Testis (tissue), 3 donors: ENCODE data around the gene PRF1. TPM values are rescaled to one million over a fixed set of nuclear protein-coding genes. Genes with fewer than 3 reads are reported as not detected.

Experiments used
- DNase-seq: peaks from one replicate; pipeline ENCODE4 v3.0.0-alpha.2; 2019
- H3K27ac ChIP-seq, 2 donors: fragments of 200-600 bp; sonication (generic); one replicate each; pipeline ENCODE4 v1.5.1; 2019
- H3K27me3 ChIP-seq: fragments of 200-600 bp; sonication (generic); one replicate; pipeline ENCODE4 v1.5.1; 2019
- H3K36me3 ChIP-seq: fragments of 200-600 bp; sonication (generic); one replicate; pipeline ENCODE4 v1.5.1; 2017; ENCODE audit warnings: low read depth; ENCODE audit errors: missing control alignments
- H3K4me1 ChIP-seq: fragments of 200-600 bp; sonication (generic); one replicate; pipeline ENCODE4 v1.5.1; 2019
- H3K4me3 ChIP-seq, 2 donors: fragments of 200-600 bp; sonication (generic); one replicate each; pipeline ENCODE4 v1.5.1; 2017 to 2019
- H3K9me3 ChIP-seq: fragments of 200-600 bp; sonication (generic); one replicate; pipeline ENCODE4 v1.5.1; 2017
- POLR2A ChIP-seq: fragments of 450-650 bp; IDR thresholded peaks from one replicate; pipeline ENCODE4 v1.6.1; 2017; ENCODE audit warnings: antibody characterized with exemption, mild to moderate bottlenecking, moderate library complexity
- WGBS, 2 donors: methylation state at CpG; one replicate each; pipeline ENCODE4 v1.1.5; 2018; 5-methylcytosine and 5-hydroxymethylcytosine counted together
- intact Hi-C: fragments of 100-400 bp; cut with DNase I; formaldehyde crosslinking; loops from one replicate; pipeline ENCODE4 v1.15.1; 2023; ENCODE audit warnings: low total_unique reads
- polyA plus RNA-seq: library from polyadenylated mRNA; stranded (reverse); fragments of 350-450 nt; fragmentation: Illumina TruSeq; extraction: RNeasy Lipid Tissue Mini Kit (QIAGEN cat#74804); gene quantifications from one replicate; pipeline ENCODE4 v1.2.3, GENCODE V29; 2014; ENCODE audit warnings: low read depth, low replicate concordance; ENCODE audit not compliant: insufficient read depth
- total RNA-seq, 2 donors: library from RNA; depleted of rRNA; stranded (reverse); fragments of >200 nt; gene quantifications; one replicate each; pipeline ENCODE4 v1.2.3, GENCODE V29; 2016
- TF ChIP-seq, protein P1 (sequence below), 3 experiments: fragments of 450-650 bp in 2 of 3; fragments of 200-600 bp in 1 of 3; sonication (generic) in 1 of 3; IDR thresholded peaks; one replicate each; pipeline ENCODE4 v1.5.1; 2016 to 2019; ENCODE audit warnings: antibody characterized with exemption in 3 of 3, mild to moderate bottlenecking in 2 of 3, moderate library complexity in 1 of 3

PRF1 gene
- total and polyA plus RNA-seq, 3 donors from 2014 or later, result 0.55 to 2.2 (median 1.8) TPM

DNA sequence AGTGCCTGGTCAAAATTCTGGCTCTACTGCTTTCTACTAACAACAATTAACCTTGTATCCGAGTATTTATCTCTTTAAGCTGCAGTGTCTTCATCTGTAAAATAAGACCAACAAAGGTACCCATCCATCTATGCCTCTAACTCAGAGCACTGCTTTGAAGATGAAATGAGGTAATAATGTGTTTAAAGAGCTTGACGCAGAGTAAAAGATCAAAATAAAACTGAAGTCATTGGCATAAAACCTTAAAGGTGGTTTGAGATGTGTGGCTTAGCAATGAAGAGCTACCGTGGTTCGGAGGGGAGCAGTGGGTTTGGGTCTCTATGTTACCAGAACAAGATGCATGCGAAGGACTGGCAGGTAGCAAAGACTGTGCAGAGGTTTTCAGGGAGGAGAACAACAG is 16.1 kb upstream of the PRF1 start:
- DNase-seq, result no peak
- intact Hi-C loops, result no loop called here
- WGBS, 2 donors, result 92 to 96% methylated on average over 5 of the region's 5 CpGs

DNA sequence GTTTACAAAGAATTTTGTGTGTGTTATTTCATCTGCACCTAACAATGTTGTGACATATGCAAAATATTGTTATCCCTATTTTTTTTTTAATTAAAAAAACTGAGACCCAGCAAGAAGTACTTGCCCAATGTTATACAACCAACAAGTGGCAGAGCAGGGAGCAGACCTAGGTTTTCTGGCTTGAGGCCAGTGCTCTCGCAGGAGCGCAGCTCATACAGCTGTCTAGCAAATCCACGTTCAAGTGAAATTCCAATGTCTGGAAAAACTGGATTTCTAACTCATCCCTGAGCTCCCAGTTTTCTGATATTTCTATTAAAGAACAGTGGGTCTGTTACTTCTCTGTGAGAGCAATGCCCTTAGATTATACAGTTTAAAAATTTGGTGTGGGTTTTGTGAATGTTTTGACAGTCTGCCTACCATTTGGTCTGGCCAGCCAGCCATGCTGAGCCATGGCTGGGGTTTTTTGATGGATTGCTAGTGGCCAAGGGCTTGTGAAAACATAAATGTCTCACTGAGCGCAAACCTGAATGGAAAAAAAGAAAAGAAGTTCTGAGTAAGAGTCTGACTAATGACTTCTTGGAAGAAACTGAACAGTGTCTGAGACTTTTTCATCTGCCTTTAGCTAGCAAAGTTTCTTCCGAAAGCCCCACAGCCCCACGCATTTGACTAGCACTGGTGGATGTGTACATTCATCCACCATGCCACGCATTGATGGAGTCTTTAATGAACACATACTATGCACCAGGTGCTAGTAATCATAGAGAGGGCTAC is 15.4 kb upstream of the PRF1 start:
- 88 to 93% methylated on average over 7 of the region's 7 CpGs for WGBS, 2 donors
- H3K36me3 ChIP-seq, result no peaks in the 10 kb centered on the region
- intact Hi-C loops, result no loop called here

More for the DNA sequence above, 16.1 kb upstream of the PRF1 start:
- H3K36me3 ChIP-seq, result no peaks in the 10 kb centered on the region
- H3K9me3 ChIP-seq, result no peaks in the 10 kb centered on the region
- TF ChIP-seq POLR2A, result no peak
- TF ChIP-seq, protein P1, sequence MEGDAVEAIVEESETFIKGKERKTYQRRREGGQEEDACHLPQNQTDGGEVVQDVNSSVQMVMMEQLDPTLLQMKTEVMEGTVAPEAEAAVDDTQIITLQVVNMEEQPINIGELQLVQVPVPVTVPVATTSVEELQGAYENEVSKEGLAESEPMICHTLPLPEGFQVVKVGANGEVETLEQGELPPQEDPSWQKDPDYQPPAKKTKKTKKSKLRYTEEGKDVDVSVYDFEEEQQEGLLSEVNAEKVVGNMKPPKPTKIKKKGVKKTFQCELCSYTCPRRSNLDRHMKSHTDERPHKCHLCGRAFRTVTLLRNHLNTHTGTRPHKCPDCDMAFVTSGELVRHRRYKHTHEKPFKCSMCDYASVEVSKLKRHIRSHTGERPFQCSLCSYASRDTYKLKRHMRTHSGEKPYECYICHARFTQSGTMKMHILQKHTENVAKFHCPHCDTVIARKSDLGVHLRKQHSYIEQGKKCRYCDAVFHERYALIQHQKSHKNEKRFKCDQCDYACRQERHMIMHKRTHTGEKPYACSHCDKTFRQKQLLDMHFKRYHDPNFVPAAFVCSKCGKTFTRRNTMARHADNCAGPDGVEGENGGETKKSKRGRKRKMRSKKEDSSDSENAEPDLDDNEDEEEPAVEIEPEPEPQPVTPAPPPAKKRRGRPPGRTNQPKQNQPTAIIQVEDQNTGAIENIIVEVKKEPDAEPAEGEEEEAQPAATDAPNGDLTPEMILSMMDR (IDR thresholded peaks at IDR 0.05), result no peak
- H3K27me3 ChIP-seq, result no peaks in the 10 kb centered on the region
- no peak overlapping the region for H3K27ac ChIP-seq
- no peaks in the 10 kb centered on the region for H3K4me1 ChIP-seq
- no peak overlapping the region for H3K4me3 ChIP-seq

DNA sequence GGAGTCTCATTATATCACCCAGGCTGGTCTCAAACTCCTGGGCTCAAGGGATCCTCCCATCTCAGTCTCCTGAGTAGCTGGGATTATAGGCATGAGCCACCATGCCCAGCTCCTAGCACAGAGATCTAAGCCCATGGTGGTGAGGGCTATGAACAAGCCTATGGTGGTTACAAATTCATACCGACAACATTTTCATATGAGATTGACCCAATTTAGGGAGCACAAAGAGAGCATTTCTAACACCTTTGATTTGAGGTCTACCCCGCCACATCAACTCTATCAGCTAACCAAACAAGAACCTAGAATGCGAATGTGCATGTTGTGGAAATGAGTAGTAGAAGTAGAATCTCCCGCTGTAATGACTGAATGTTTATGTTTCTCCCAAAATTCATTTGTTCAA is 14.2 kb upstream of the PRF1 start:
- no peaks in the 10 kb centered on the region for H3K4me1 ChIP-seq
- H3K27me3 ChIP-seq, result no peaks in the 10 kb centered on the region
- no peak for TF ChIP-seq POLR2A
- TF ChIP-seq, protein P1 (IDR thresholded peaks at IDR 0.05), result no peak
- 89 to 96% methylated on average over 4 of the region's 4 CpGs for WGBS, 2 donors
- H3K27ac ChIP-seq, result no peak overlapping the region
- no peaks in the 10 kb centered on the region for H3K9me3 ChIP-seq
- no peak for DNase-seq
- H3K36me3 ChIP-seq, result no peaks in the 10 kb centered on the region
- no peak overlapping the region for H3K4me3 ChIP-seq
- intact Hi-C loops, result no loop called here

More for the DNA sequence above, 15.4 kb upstream of the PRF1 start:
- DNase-seq, result no peak
- no peaks in the 10 kb centered on the region for H3K4me1 ChIP-seq
- no peak overlapping the region for H3K4me3 ChIP-seq
- no peaks in the 10 kb centered on the region for H3K27me3 ChIP-seq
- TF ChIP-seq POLR2A, result no peak
- TF ChIP-seq, protein P1 (IDR thresholded peaks at IDR 0.05), result no peak
- no peak overlapping the region for H3K27ac ChIP-seq
- no peaks in the 10 kb centered on the region for H3K9me3 ChIP-seq

DNA sequence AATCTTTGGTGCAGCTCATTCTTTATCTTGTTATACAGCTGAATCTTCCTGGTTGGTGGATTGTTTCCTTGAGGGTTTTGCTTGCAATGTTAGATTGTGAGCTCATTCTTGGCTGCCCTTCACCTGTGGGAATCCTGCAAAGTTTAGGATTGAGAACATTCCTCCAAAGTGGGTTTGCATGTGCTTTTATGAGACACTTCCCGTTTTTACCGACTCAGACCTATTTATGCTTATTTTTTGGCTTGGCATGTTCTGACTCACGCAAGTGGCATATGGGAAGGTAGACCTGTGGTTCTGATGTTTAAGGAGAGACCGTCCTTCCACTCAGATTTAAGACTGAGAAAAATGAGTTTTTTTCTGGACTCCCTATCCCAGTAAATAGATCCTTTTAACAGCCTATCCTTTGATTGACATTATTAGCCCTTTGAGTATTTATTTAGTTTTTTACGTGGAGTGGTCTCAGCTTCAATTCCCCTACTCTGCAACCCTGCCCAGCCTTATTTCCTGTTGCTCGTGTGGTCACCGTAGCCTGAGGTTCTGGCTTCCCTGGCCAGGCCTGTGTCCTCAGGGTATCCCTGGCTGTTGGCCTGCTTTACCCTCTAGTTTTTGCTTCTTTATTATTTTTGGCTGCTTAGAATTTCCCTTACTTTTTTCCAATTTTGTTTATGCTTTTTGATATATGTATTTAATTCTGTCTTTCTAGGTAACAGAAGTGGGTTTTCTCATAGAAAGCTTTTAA is 13.4 kb upstream of the PRF1 start:
- WGBS, 2 donors, result 85 to 87% methylated on average over 7 of the region's 7 CpGs
- H3K4me3 ChIP-seq, result no peak overlapping the region
- intact Hi-C loops, result no loop called here

More for the DNA sequence above, 13.4 kb upstream of the PRF1 start:
- Histone ChIP-seq H3K4me1 (no peaks in the 10 kb centered on the region), H3K27ac (no peak overlapping the region), H3K27me3 (no peaks in the 10 kb centered on the region), H3K36me3 (no peaks in the 10 kb centered on the region), H3K9me3 (no peaks in the 10 kb centered on the region)
- no peak for TF ChIP-seq POLR2A
- TF ChIP-seq, protein P1 (IDR thresholded peaks at IDR 0.05), result no peak
- no peak for DNase-seq
